ENCODE data around the gene VCP.
A peak's percentile ranks its signal among the peaks of the same experiment; 100 is the strongest.

Gene VCP

DNA sequence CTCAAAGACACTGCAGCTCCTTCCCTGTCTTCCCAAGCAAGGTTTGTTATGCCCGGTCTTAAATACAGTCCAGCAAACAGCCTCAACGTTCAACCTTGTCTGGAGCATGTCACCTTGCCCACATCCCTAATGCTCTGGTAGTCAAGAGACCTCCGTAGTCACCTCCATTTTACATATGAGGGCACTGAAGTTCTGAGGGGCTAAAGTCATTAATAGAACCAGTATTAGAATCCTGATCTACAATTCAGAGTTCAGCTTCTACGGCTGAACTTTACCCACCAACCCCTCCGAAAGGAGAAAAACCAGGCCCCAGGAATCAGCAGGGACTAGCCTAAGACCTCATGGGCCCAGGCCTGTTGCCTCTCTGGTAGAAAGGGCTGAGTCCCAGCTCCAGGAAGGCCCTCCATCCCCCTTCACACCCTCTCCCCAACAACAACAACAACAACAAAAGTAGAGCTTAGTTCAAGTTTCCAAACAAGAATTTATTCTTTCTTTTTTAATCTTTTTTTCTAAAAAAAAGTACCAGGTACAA is 31.3 kb upstream of the VCP start:
- no peak for DNase-seq (ENCODE audit: extremely low read depth in 1 of 2, low read depth in 1 of 2)

DNA sequence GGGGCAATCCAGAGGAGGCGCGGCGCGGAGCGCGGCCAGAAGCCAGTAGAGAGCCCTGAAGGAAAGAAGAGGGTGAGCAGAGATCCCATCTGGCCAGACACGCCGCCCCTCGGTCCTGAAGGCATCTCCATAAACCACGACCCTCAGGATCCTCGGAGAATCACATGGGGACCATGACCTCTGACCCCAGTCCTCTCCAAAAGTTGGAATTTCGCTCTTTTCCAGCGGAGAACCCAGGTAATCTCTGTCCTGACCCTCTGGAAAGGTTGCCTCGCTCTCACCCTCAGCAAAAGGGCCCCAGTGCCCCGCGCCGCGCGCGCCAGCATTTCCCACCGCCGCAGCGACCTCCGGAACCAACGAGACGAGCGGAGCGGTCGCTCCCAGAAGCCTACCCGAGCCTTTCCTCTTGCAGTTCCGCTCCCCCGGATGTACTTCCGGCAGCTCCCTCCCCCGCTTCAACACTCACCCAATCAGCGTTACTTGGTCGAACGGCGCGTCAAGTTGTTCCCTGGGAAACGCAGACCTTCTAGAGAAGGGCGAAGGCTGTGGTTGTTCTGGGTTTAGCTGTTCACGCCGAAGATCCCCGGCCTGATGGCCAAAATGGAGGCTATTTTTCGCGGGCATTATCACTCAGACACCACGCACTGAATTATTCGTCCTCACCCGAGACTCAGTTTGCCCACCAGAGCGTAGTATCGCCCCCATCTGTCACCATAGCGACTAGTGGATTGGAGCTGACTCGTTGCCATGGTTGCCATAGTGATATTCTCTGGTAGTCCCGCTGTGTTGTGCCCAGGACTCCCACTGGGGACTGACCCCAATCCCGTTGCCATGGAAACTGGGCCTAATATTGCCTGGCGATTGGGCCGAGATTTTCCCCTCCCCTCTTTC is 30.6 kb upstream of the VCP start, which contains the start of gene STOML2:
Gene STOML2, minus strand, starts transcription at position 363 of the 891 bp plus-strand sequence. Its CDS starts 37 bp downstream, at position 326.
- peak; percentile 80 to 84 for DNase-seq (ENCODE audit: extremely low read depth in 1 of 2, low read depth in 1 of 2)

DNA sequence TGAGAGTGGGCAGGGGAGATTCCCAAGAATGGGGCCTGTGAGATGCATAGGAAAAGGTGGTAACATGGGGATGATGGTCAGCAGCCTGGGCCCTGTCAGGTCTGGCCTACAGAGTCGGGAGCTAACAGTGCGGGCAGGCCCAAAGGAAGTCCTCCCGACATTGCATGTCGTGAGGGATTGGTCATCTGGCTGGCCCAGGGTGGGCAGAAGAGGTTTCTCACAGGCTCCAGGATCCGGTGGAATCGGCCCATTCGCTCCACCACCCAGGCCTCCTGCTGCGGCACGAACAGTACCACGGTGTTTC is 30.0 kb upstream of the VCP start:
- no peak for DNase-seq (ENCODE audit: extremely low read depth in 1 of 2, low read depth in 1 of 2)

DNA sequence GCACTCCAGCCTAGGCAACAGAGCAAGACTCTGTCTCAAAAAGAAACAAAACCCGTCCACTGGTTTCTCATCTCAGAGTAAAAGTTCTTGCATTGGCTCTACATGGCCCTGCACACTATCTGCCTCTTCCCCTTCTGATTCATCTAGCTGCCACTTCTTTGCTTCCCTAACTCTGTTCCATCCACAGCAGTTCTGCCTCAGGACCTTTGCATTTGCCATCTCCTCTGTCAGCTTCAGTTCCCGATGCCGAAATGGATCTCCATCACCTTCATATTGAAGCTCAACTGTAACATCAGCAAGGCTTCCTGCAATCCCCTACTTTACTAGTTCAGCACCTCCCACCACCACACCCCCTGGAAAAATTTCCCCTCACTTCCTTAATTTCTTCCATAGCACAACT is 25.1 kb upstream of the VCP start:
- DNase-seq (ENCODE audit: extremely low read depth in 1 of 2, low read depth in 1 of 2), result no peak

DNA sequence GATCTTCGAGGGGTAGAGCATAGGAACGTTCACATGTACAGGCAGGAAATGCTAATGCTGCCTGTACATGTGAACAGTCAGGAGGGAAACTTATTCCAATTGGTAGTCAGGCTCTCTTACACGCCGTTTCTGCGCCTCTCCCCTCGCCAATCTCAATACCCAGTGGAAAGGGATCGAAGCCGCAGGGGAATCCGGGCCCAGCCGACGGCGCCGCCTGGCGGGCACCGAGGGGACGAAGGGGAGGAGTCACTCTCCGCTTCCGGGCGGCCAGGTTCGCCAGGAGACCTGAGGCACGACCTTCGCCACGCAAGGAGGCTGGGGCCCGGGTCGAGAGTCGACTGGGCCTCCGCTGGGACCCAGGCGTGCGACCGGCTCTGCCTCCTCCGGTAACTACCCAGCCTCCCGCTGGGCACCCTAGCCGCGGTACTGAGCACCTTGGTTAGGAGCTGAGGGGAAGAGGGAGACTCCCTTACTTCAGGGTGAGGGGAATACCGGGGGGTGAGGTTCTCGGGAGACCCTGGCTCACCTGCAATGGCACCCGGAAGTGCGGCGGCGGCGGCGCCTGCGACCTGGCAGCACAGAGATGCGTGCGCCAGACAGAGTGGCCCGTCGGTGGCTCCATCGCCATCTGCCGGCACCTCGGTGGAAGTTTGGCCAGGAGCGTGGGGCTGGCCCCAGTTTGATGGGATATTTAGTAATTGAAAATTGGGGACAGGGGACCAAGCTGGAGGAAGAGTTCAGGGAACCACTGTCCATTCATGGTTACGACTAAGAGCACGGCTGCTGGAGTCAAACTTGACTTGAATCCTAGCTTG is 23.8 kb upstream of the VCP start, which contains the start of gene PIGO:
Gene PIGO, minus strand, starts transcription at position 557 of the 815 bp plus-strand sequence. CDS start 1,026 bp downstream, outside the sequence.
- peak; percentile 69 to 81 for DNase-seq (ENCODE audit: extremely low read depth in 1 of 2, low read depth in 1 of 2)

DNA sequence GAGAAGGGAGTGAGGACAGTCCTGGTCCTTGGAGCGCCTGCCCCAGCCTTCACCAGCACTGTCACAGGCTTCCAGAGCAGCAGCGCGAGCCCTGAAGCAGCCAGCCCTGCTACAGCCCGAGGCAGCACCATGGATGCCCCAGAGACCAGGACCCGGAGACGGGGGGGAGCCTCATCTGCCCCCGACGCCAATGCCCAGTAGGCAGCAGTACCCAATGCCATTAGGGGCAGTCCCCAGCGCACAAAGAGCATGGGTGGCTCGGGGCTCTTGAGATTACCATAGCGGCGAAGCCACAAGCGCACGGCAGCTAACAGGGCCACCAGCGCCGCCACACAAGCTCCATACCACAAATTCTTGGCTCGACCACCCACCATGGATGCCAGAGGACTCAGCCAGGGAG is 19.1 kb upstream of the VCP start:
- DNase-seq (ENCODE audit: extremely low read depth in 1 of 2, low read depth in 1 of 2), result no peak

DNA sequence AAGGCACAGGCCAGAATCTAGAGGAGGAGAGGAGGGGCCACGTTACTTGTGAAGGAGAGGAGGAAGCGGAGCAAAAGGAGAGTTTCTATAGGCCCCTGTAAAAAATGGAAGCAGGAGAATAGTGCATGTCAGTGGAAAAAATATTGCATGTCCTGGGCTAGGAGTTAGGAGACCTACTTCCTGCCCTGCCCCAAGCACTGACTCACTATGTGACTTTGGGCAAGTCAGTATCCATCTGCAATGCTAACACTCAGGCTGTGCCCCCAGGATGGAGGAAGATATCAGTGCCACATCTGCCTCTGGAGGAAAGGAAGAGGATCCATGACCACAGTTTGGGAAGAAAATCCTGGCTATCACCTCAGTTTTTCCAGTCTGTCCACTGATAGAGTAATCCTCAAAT is 17.0 kb upstream of the VCP start:
- no peak for DNase-seq (ENCODE audit: extremely low read depth in 1 of 2, low read depth in 1 of 2)

DNA sequence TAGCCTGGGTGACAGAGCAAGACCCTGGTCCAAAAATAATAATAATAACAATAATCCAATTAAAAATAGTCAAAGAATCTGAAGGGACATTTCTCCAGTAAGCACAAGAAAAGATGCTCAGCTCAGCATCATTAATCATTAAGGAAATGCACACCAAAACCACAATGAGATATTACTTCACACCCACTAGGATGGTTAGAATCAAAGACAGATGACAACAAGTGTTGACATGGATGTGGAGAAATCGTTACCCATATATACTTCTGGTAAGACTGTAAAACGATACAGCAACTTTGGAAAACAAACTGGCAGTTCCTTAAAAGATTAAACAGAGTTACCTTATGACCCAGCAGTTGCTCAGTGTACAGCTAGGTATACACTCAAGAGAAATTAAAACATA is 12.7 kb upstream of the VCP start:
- DNase-seq (ENCODE audit: extremely low read depth in 1 of 2, low read depth in 1 of 2), result no peak

DNA sequence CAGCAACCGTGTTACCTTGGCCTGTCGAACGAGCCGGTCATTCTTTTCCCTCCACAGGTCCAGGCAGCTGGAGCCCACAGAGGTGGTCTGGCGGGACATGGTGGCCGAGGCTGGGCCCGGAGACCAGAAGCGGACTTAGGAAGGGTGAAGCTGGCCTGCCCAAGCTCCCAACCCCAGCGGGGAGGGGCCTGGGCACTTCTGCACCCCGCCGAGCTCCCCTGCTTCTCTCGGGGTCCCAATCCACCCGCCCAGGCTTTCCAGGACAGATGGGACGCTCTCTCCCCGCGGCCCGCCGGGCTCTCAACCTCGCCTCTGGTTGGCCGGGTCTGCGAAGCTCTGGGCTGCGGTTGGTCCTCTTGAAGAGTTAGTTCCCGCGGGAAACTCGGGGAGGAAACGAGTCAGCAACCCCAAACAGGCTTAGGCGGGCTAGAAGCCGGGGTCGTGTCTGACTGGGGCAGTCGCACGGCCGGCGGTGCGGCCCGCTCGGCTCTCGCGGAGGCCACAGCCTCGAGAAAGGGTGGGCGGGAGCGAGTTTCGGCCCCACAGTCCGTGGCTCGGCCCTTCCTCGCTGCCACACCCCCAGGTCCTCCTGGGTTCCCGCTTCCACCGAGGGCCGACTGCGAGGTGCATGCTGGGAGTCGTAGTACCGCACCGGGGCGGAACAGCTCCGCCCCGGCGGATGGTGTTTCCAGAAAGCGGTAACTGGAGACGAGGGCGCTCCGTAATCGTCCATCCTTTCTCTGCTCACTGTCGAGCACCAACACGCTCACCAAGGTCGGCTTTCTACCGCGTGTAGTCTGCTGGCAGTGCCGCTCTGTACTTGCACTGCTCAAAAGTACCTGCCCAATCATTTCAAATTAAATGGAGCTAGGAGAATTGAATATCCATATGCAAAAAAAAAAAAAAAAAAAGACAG is 7.3 kb upstream of the VCP start, which contains the start of gene FANCG:
Gene FANCG, minus strand, starts transcription at position 517 of the 916 bp plus-strand sequence. Its CDS starts 418 bp downstream, at position 99.
- peak; percentile 25 to 70 for DNase-seq (ENCODE audit: extremely low read depth in 1 of 2, low read depth in 1 of 2)

DNA sequence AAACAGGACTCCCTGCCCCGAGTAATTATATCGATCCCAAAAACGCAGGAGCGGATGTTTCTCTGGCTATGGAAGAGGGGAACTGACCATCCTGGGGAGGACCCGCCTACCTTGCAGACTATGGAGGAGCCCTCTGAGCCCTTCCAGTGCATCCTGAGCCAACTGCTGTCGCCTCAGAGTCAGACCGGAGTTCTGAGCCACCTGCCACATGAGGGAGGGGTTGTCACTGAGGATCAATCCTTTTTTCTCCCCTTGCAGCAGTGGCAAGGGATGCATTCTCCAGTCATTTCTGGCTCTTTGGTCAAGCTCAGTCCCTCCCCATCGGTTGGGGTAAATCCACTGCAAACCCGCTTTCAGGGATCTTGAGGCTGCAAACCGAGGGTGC is 6.6 kb upstream of the VCP start:
- DNase-seq (ENCODE audit: extremely low read depth in 1 of 2, low read depth in 1 of 2), result no peak

DNA sequence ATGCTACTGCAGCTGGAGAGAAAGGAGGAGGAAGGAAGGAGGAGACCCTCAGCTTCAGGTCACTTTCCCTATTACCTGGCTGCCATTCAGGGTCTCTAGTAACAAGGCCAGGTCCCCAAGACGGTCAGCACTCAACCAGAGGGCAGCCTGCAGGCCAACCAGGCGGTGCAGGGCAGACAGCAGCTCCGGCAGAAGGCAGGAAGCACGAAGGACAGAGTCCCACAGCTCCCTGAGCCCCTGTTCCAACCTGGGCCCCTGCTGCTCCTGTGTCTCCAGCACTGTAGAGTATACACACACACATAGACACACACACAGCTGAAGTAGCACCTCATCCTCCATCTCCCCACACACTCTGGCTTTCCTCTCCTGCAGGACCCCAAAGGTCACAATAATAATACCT is 5.6 kb upstream of the VCP start:
- DNase-seq (ENCODE audit: extremely low read depth in 1 of 2, low read depth in 1 of 2), result no peak

DNA sequence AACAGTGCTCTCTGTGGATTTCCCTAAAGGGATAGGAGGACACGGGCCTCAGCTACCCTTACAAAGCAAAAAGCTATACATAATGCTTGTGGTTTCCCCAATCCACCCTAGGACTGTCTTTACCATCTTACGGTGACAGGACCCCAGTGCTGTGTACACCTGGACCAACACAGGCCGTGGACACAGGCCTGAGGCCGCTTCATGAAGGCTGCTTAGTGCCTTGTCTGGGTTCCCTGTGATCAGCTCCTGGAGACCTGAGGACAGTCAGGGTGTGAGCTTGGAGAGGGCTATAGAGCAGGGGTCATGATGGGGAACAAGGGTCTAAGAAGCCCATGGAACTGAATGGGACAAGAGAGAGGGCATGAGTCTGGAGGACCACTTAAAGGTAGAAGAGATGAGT is 4.4 kb upstream of the VCP start:
- DNase-seq (ENCODE audit: extremely low read depth in 1 of 2, low read depth in 1 of 2), result no peak

DNA sequence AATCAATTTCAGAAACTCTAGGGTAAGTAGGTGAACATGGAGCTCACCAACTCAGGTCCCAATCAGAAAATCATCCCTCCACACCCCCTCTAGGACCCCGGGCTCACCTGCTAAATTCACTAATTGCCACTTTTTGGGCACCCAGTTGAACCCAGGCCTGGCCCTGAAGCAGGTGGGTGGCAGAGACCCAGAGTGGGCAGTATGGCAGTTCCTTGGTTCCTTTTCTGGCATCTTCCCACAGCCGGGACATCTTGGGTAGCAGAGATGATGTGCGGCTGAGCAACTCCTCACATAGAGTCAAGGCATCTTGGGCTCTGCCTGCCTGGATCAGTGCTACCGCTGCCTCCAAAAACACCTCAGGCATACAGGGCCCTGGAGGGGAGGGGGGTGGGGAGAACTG is 2.9 kb upstream of the VCP start:
- no peak for DNase-seq (ENCODE audit: extremely low read depth in 1 of 2, low read depth in 1 of 2)

DNA sequence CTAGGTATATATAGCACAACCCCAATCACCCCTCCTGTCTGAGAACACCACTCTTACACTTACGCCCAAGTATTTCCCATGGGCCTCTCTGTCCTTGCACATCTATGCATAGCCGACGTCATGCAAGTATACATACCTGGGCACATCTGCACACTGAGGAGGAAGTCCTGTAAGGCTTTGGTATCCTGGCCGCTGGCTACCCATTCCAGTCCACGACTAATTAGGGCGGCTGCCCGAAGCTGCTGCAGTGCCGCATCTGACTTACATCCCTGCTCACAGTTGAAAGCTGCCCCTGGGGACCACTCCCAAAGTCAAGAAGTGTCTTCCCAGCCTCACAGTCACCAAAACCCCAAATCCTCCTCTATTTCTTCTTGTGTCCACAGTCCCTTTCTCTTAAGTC is 2.4 kb upstream of the VCP start:
- DNase-seq (ENCODE audit: extremely low read depth in 1 of 2, low read depth in 1 of 2), result no peak

DNA sequence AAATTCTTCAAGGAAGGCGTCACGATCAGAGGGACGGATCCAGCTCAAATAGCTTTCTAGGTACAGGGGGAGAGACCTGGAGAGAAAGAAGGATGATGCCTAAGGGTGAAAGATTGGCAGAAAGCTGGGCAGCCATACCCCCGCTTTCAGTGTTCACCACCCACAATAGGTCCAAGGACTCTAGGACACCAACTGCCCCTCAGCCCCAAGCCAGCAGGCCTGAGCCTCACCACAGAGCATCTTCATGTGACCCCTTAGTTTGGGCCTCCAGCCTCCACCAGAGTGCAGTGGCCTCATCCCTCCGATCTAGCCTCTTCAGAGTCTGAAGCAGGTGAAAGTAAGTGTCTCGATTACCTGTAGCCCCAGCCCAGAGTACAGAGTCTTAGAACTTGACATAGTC is 1.7 kb upstream of the VCP start:
- DNase-seq (ENCODE audit: extremely low read depth in 1 of 2, low read depth in 1 of 2), result no peak

DNA sequence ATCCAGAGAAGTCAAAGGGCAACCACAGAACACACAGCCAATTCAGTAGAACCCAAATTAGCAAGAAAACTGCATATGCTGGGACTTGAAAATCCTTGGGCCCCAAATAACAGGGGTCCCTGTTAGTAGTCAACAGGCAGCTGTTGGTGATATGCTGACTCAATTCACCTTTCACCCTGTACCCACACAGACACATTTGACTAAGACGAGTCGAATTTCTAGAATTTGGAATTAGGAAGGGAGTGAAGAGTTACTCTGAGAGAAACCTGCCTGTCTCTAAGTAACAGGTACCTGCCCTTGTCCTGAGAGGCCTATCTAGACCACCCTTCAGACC is 821 bp upstream of the VCP start:
- no peak for DNase-seq (ENCODE audit: extremely low read depth in 1 of 2, low read depth in 1 of 2)

DNA sequence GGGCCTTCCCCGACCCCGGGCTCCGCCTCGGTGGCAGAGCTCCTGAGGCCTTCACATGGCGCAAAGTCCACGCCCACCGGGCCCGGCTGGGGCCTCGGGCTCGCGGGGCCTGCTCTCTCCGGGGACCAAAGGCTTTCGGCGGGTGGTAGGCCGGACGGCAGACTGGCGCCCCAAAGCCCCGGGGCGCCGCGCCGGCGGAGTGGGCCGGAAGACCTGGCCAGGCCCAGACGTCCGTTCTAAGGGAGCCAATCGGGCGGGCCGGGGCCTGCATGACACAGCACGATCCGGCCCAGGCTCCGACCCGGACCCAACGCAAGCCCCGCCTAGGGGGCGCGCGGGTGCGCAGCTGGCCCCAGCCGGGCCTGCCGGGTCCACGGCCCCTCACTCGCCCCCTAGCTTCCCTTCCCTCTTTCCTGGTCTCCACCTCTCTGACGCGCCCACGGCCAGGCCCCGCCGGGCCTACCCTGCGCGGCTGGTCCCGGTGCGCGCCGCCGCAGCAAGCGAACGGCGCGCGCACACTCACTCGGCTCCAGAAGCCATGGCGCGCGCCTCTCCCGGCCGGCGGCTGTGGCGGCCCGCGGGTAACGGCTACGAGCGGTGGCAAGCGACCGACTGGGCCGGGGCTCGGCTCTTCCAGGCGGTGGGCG is 488 bp downstream of the VCP start:
- peak; percentile 26 to 56 for DNase-seq (ENCODE audit: extremely low read depth in 1 of 2, low read depth in 1 of 2)

DNA sequence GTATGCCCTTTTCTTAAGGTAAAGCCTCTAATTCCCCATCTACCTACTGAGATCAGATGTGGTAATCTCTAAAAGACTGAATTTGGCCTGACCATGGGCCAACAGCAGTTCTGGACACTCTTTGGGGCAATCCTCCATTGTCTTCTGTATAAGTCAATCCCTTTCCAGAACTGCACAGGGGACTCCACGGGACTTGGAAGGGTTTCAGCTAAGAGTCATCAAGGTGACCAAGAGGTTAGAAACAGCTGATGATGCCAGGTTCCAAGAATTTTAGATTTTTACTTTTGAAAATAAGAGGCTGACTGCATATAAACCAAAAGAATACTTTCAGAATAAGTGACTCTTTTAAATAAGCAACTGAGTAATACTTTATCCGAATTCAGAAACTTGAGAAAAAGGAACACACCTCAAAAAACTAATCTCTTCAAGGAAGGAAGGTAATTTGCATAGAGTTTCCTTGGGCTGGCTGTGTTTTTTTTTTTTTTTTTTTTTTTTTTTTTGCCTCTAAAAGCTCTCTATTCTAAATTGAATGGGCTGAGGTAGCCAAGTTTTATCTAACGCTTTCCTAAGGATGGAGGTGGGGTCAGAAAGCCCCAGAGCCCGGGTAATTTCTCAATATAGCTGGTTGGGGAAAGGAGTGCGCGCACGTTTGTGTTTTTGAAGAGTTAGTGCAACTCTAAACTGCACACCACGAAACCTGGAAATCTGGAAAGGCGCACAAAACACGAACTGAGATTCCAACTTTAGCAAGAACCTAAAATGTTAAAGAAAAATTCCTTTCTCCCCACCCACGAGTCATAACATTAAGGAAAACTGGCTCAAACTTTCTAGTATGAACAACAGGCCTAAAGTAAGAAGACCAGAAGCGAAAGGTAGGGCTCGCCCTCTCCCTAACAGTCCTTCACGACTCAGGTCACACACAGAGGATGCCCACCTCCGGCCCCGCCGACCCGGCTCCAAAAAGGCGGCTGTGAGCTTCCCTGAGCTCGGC is 1.3 kb downstream of the VCP start:
- DNase-seq (ENCODE audit: extremely low read depth in 1 of 2, low read depth in 1 of 2), result no peak

DNA sequence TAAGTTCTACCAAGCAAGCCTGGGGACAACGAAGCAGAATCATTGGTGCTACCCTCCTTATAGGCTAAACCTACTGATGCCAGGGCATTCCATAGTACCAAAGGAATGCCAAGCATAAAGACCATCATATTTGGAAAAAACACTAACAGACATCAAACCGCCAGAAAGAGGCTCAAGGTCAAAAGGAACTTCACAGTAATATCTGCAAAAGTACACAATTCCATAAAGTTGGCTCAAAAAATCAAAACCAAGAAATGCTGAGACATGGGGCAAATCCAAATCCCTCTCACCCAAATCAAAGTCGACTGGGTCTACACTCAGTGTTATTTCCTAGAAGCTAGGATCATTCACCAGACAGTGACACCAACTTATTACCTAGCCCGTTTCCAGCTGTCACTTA is 3.4 kb downstream of the VCP start:
- no peak for DNase-seq (ENCODE audit: extremely low read depth in 1 of 2, low read depth in 1 of 2)
